Suprapubic skin (tissue), 4 donors: ENCODE measurements around the gene MEIOC. TPM values are rescaled to one million over a fixed set of nuclear protein-coding genes. Genes with fewer than 3 reads are reported as not detected.

Experiments used
- DNase-seq, 2 donors: peaks; one replicate each; pipeline ENCODE4 v3.0.0-alpha.2; 2019; ENCODE audit warnings: low spot score in 2 of 2
- H3K27ac ChIP-seq: fragments of 200-600 bp; sonication (generic); one replicate; pipeline ENCODE4 v1.5.1; 2019
- H3K27me3 ChIP-seq: fragments of 200-600 bp; sonication (generic); one replicate; pipeline ENCODE4 v1.5.1; 2019
- H3K36me3 ChIP-seq: fragments of 200-600 bp; sonication (generic); one replicate; pipeline ENCODE4 v1.5.1; 2019
- H3K4me1 ChIP-seq: fragments of 200-600 bp; sonication (generic); one replicate; pipeline ENCODE4 v1.5.1; 2019
- H3K4me3 ChIP-seq: fragments of 200-600 bp; sonication (generic); one replicate; pipeline ENCODE4 v1.5.1; 2019; ENCODE audit warnings: mild to moderate bottlenecking
- H3K9me3 ChIP-seq: fragments of 200-600 bp; sonication (generic); one replicate; pipeline ENCODE4 v1.5.1; 2019
- CTCF ChIP-seq, 2 donors: fragments of 200-600 bp in 1 of 2; fragments of 450-650 bp in 1 of 2; sonication (generic) in 1 of 2; IDR thresholded peaks; one replicate each; pipeline ENCODE4 v1.5.1; 2016 to 2019; ENCODE audit warnings: antibody characterized with exemption in 2 of 2, mild to moderate bottlenecking in 1 of 2, moderate library complexity in 1 of 2
- EP300 ChIP-seq: sonication (generic); formaldehyde crosslinking; IDR thresholded peaks from one replicate; pipeline ENCODE4 v1.6.1; 2017; ENCODE audit warnings: antibody characterized with exemption
- POLR2A ChIP-seq, 2 donors: fragments of 450-650 bp; IDR thresholded peaks; one replicate each; pipeline ENCODE4 v1.6.1; 2017; ENCODE audit warnings: antibody characterized with exemption in 2 of 2, mild to moderate bottlenecking in 2 of 2, moderate library complexity in 2 of 2
- POLR2AphosphoS5 ChIP-seq, 3 donors: sonication (generic); formaldehyde crosslinking; IDR thresholded peaks; one replicate each; pipeline ENCODE4 v1.6.1; 2017; ENCODE audit warnings: antibody characterized with exemption in 3 of 3
- WGBS: methylation state at CpG from one replicate; pipeline ENCODE4 v1.1.5; 2018; 5-methylcytosine and 5-hydroxymethylcytosine counted together
- total RNA-seq, 4 donors: library from RNA; depleted of rRNA; stranded (reverse); fragments of >200 nt; gene quantifications; one replicate each; pipeline ENCODE4 v1.1.0, GENCODE V29; 2016

The MEIOC gene
- total RNA-seq, 4 donors from 2014 or later, result not detected

GRCh38 chr17:44647736-44648135 is 8.5 kb upstream of the MEIOC start:
- no peaks in the 10 kb centered on the region for H3K9me3 ChIP-seq
- no peaks in the 10 kb centered on the region for H3K36me3 ChIP-seq
- TF ChIP-seq CTCF (IDR thresholded peaks at IDR 0.05), result no peak
- no peak for TF ChIP-seq POLR2AphosphoS5 (IDR thresholded peaks at IDR 0.05)
- no peak for TF ChIP-seq EP300
- TF ChIP-seq POLR2A (IDR thresholded peaks at IDR 0.05), result no peak
- H3K4me3 ChIP-seq, result no peak overlapping the region
- H3K4me1 ChIP-seq, result no peaks in the 10 kb centered on the region
- no peak for DNase-seq
- H3K27me3 ChIP-seq, result peaks cover 33% of the 10 kb centered on the region
- H3K27ac ChIP-seq, result no peak overlapping the region

GRCh38 chr17:44648963-44649362 is 7.3 kb upstream of the MEIOC start:
- Histone ChIP-seq H3K4me3 (no peak overlapping the region), H3K9me3 (no peaks in the 10 kb centered on the region), H3K27me3 (peaks cover 45% of the 10 kb centered on the region), H3K4me1 (no peaks in the 10 kb centered on the region), H3K36me3 (no peaks in the 10 kb centered on the region), H3K27ac (no peak overlapping the region)
- TF ChIP-seq CTCF (IDR thresholded peaks at IDR 0.05) (no peak), EP300 (no peak), POLR2A (IDR thresholded peaks at IDR 0.05) (no peak), POLR2AphosphoS5 (IDR thresholded peaks at IDR 0.05) (no peak)
- WGBS, result 94% methylated on average over 2 of the region's 2 CpGs
- DNase-seq, result no peak

- no peak overlapping the region for H3K27ac ChIP-seq
- 83% methylated on average over 5 of the region's 5 CpGs for WGBS
- no peak for TF ChIP-seq EP300
- TF ChIP-seq POLR2A (IDR thresholded peaks at IDR 0.05), result no peak
- no peak for TF ChIP-seq CTCF (IDR thresholded peaks at IDR 0.05)
- TF ChIP-seq POLR2AphosphoS5 (IDR thresholded peaks at IDR 0.05), result no peak
- no peaks in the 10 kb centered on the region for H3K36me3 ChIP-seq
- no peak overlapping the region for H3K4me3 ChIP-seq
- DNase-seq, result no peak
- H3K9me3 ChIP-seq, result no peaks in the 10 kb centered on the region
- H3K27me3 ChIP-seq, result peaks cover 59% of the 10 kb centered on the region
- H3K4me1 ChIP-seq, result peaks cover 4% of the 10 kb centered on the region
These were observed 5.0 kb upstream of the MEIOC start for GRCh38 chr17:44651228-44651627.

GRCh38 chr17:44652727-44653126 is 3.5 kb upstream of the MEIOC start:
- no peak overlapping the region for H3K4me3 ChIP-seq
- H3K36me3 ChIP-seq, result no peaks in the 10 kb centered on the region
- peaks cover 74% of the 10 kb centered on the region for H3K27me3 ChIP-seq
- H3K4me1 ChIP-seq, result peaks cover 13% of the 10 kb centered on the region
- no peak for TF ChIP-seq POLR2A (IDR thresholded peaks at IDR 0.05)
- no peak for TF ChIP-seq CTCF (IDR thresholded peaks at IDR 0.05)
- TF ChIP-seq EP300, result no peak
- no peak for TF ChIP-seq POLR2AphosphoS5 (IDR thresholded peaks at IDR 0.05)
- H3K27ac ChIP-seq, result no peak overlapping the region
- WGBS, result 92% methylated on average over 8 of the region's 8 CpGs
- DNase-seq, result no peak
- H3K9me3 ChIP-seq, result no peaks in the 10 kb centered on the region

- peaks cover 13% of the 10 kb centered on the region for H3K4me1 ChIP-seq
- peaks cover 80% of the 10 kb centered on the region for H3K27me3 ChIP-seq
- TF ChIP-seq POLR2AphosphoS5 (IDR thresholded peaks at IDR 0.05) (no peak), POLR2A (IDR thresholded peaks at IDR 0.05) (no peak), CTCF (IDR thresholded peaks at IDR 0.05) (no peak), EP300 (no peak)
- no peak for DNase-seq
- H3K27ac ChIP-seq, result no peak overlapping the region
- no peaks in the 10 kb centered on the region for H3K36me3 ChIP-seq
- H3K9me3 ChIP-seq, result no peaks in the 10 kb centered on the region
- no peak overlapping the region for H3K4me3 ChIP-seq
- WGBS, result 94% methylated on average over 3 of the region's 3 CpGs
These were observed 2.9 kb upstream of the MEIOC start for GRCh38 chr17:44653384-44653783.
